ENCODE results near the gene MOV10. TPM values are rescaled to one million over a fixed set of nuclear protein-coding genes. Genes with fewer than 3 reads are reported as not detected.
A peak's percentile ranks its signal among the peaks of the same experiment; 100 is the strongest.

The MOV10 gene
- total and polyA plus RNA-seq, 2 of the 13 experiments (the other 11 are each of a cell fraction or from before 2014, with no cell fraction given), result 56.4 to 58.2 TPM

DNA sequence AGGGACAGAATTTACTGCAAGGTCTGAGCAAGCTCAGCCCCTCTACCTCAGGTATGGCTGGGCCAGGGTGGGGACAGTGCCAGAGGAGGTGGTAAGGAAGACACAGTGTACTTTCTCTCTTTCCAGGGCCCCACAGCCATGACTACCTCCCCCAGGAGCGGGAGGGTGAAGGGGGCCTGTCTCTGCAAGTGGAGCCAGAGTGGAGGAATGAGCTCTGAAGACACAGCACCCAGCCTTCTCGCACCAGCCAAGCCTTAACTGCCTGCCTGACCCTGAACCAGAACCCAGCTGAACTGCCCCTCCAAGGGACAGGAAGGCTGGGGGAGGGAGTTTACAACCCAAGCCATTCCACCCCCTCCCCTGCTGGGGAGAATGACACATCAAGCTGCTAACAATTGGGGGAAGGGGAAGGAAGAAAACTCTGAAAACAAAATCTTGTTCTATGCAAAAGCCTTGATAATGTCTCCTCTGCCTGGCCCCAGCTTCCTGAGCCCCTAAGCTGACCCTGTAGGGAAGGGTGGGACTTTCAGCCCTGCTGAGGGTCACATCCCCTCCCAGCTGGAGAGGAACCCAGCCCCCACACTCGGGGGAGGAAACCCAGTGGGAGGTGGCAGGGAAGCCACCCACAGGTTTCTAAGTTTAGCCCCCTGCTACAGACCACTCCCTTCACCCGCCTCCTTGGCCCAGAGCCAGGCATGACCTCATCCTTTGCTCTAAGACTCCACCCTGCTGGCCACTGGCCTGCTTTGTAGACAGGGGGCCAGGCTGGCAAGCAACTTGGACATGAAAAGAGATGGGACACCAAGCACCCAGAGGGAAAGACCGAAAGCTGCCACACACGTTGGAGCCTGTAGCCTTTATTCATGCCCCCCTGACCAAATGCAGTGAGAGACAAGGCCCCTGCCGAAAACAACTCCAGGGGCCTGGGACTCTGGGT lies 26.1 kb downstream of the MOV10 start (continued):
- TF ChIP-seq, protein P1, sequence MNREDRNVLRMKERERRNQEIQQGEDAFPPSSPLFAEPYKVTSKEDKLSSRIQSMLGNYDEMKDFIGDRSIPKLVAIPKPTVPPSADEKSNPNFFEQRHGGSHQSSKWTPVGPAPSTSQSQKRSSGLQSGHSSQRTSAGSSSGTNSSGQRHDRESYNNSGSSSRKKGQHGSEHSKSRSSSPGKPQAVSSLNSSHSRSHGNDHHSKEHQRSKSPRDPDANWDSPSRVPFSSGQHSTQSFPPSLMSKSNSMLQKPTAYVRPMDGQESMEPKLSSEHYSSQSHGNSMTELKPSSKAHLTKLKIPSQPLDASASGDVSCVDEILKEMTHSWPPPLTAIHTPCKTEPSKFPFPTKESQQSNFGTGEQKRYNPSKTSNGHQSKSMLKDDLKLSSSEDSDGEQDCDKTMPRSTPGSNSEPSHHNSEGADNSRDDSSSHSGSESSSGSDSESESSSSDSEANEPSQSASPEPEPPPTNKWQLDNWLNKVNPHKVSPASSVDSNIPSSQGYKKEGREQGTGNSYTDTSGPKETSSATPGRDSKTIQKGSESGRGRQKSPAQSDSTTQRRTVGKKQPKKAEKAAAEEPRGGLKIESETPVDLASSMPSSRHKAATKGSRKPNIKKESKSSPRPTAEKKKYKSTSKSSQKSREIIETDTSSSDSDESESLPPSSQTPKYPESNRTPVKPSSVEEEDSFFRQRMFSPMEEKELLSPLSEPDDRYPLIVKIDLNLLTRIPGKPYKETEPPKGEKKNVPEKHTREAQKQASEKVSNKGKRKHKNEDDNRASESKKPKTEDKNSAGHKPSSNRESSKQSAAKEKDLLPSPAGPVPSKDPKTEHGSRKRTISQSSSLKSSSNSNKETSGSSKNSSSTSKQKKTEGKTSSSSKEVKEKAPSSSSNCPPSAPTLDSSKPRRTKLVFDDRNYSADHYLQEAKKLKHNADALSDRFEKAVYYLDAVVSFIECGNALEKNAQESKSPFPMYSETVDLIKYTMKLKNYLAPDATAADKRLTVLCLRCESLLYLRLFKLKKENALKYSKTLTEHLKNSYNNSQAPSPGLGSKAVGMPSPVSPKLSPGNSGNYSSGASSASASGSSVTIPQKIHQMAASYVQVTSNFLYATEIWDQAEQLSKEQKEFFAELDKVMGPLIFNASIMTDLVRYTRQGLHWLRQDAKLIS (CRISPR knock-in tag; IDR thresholded peaks at IDR 0.05), result no peak
- peak; percentile 80; the same call in 1 of the 2 replicates for TF ChIP-seq PAF1 (CRISPR knock-in tag; IDR thresholded peaks at IDR 0.05)
- TF ChIP-seq ZNF704 (CRISPR knock-in tag; IDR thresholded peaks at IDR 0.05; ENCODE audit: borderline replicate concordance), result no peak
- TF ChIP-seq MAZ (IDR thresholded peaks at IDR 0.05; ENCODE audit: borderline replicate concordance, low read depth, low read length), result peak; percentile 16; the same call in 1 of the 2 replicates
- no peak for TF ChIP-seq MAZ (CRISPR knock-in tag; IDR thresholded peaks at IDR 0.05; ENCODE audit: low read depth)
- TF ChIP-seq HMG20A (CRISPR knock-in tag; IDR thresholded peaks at IDR 0.05; ENCODE audit: borderline replicate concordance), result 0 out of 2 replicates have a peak, but pooled peaks have one; percentile 12
- peak; percentile 57; the same call in 1 of the 2 replicates for TF ChIP-seq ZSCAN25 (CRISPR knock-in tag; IDR thresholded peaks at IDR 0.05)
- peak; percentile 87 for TF ChIP-seq TFAP4 (IDR thresholded peaks at IDR 0.05; ENCODE audit: borderline replicate concordance, low read depth)
- TF ChIP-seq ZNF17 (CRISPR knock-in tag; IDR thresholded peaks at IDR 0.05), result no peak
- TF ChIP-seq SMC3 (IDR thresholded peaks at IDR 0.05; ENCODE audit: low read length), result no peak
- TF ChIP-seq ZNF18 (CRISPR knock-in tag; IDR thresholded peaks at IDR 0.05; ENCODE audit: insufficient replicate concordance), result peak; percentile 58
- TF ChIP-seq ASH2L (IDR thresholded peaks at IDR 0.05; ENCODE audit: insufficient read length, low read depth, low read length), result peak; percentile 66
- 0 out of 2 replicates have a peak, but pooled peaks have one; percentile 25 for TF ChIP-seq KAT8 (CRISPR knock-in tag; IDR thresholded peaks at IDR 0.05)
- TF ChIP-seq ZNF296 (CRISPR knock-in tag; conservative IDR thresholded peaks at IDR 0.05), result no peak
- TF ChIP-seq ZNF280D (CRISPR knock-in tag; IDR thresholded peaks at IDR 0.05), result peak; percentile 66
- peak; percentile 7 for TF ChIP-seq SKI (IDR thresholded peaks at IDR 0.05; ENCODE audit: partially characterized antibody)
- no peak for TF ChIP-seq ZNF230 (CRISPR knock-in tag; IDR thresholded peaks at IDR 0.05)
